ENCODE data around the gene CBLN3.
"Not testable (repeated sequence)": the region's sequence is repeated elsewhere in the genome, so short reads cannot be mapped to it uniquely, and the experiment has no call there.

Gene CBLN3

GRCh38 chr14:24458736-24459135 is 29.3 kb upstream of the CBLN3 start:
- H3K4me3 ChIP-seq (ENCODE audit: low read depth, low read length) = no peak overlapping the region
- no peak overlapping the region for H2AFZ ChIP-seq (ENCODE audit: low read length, unreplicated experiment)
- H3K36me3 ChIP-seq (ENCODE audit: insufficient read depth, low read length) = no peaks in the 10 kb centered on the region
- no peaks in the 10 kb centered on the region for H3K27me3 ChIP-seq (ENCODE audit: insufficient read depth, low read length)
- H3K4me1 ChIP-seq (ENCODE audit: control insufficient read depth, insufficient read depth, low read length, unreplicated experiment) = no peaks in the 10 kb centered on the region
- no peak overlapping the region for H3K27ac ChIP-seq (ENCODE audit: low read depth, low read length)
- no peaks in the 10 kb centered on the region for H3K79me2 ChIP-seq (ENCODE audit: control insufficient read depth, insufficient read depth, low read length, unreplicated experiment)

- Histone ChIP-seq H3K27ac (ENCODE audit: low read depth, low read length) (no peak overlapping the region), H3K36me3 (ENCODE audit: insufficient read depth, low read length) (no peaks in the 10 kb centered on the region), H3K4me1 (ENCODE audit: control insufficient read depth, insufficient read depth, low read length, unreplicated experiment) (no peaks in the 10 kb centered on the region), H2AFZ (ENCODE audit: low read length, unreplicated experiment) (no peak overlapping the region), H3K79me2 (ENCODE audit: control insufficient read depth, insufficient read depth, low read length, unreplicated experiment) (no peaks in the 10 kb centered on the region), H3K4me3 (ENCODE audit: low read depth, low read length) (no peak overlapping the region), H3K27me3 (ENCODE audit: insufficient read depth, low read length) (no peaks in the 10 kb centered on the region)
These were observed 27.5 kb upstream of the CBLN3 start for GRCh38 chr14:24456980-24457379.

- not testable (repeated sequence) for H3K27me3 ChIP-seq (ENCODE audit: insufficient read depth, low read length); H3K4me1 ChIP-seq (ENCODE audit: control insufficient read depth, insufficient read depth, low read length, unreplicated experiment); H3K4me3 ChIP-seq (ENCODE audit: low read depth, low read length); H3K27ac ChIP-seq (ENCODE audit: low read depth, low read length); H2AFZ ChIP-seq (ENCODE audit: low read length, unreplicated experiment); H3K79me2 ChIP-seq (ENCODE audit: control insufficient read depth, insufficient read depth, low read length, unreplicated experiment); H3K36me3 ChIP-seq (ENCODE audit: insufficient read depth, low read length)
These were observed 21.4 kb upstream of the CBLN3 start for GRCh38 chr14:24450828-24451227.

- Histone ChIP-seq H3K36me3 (ENCODE audit: insufficient read depth, low read length) (peaks cover 13% of the 10 kb centered on the region), H2AFZ (ENCODE audit: low read length, unreplicated experiment) (peak overlapping the region; percentile 93), H3K27ac (ENCODE audit: low read depth, low read length) (peak overlapping the region; percentile 99), H3K4me1 (ENCODE audit: control insufficient read depth, insufficient read depth, low read length, unreplicated experiment) (peaks cover 16% of the 10 kb centered on the region), H3K4me3 (ENCODE audit: low read depth, low read length) (peak overlapping the region; percentile 88), H3K27me3 (ENCODE audit: insufficient read depth, low read length) (no peaks in the 10 kb centered on the region), H3K79me2 (ENCODE audit: control insufficient read depth, insufficient read depth, low read length, unreplicated experiment) (peaks cover 14% of the 10 kb centered on the region)
These were observed 13.7 kb upstream of the CBLN3 start for GRCh38 chr14:24443053-24443665.

- peak within 1 kb of the TSS; percentile 88 for H3K4me3 ChIP-seq (ENCODE audit: low read depth, low read length)
- peaks cover 14% of the 10 kb centered on the region for H3K79me2 ChIP-seq (ENCODE audit: control insufficient read depth, insufficient read depth, low read length, unreplicated experiment)
- peak within 1 kb of the TSS; percentile 99 for H3K27ac ChIP-seq (ENCODE audit: low read depth, low read length)
- peaks cover 18% of the 10 kb centered on the region for H3K36me3 ChIP-seq (ENCODE audit: insufficient read depth, low read length)
- H3K27me3 ChIP-seq (ENCODE audit: insufficient read depth, low read length) = no peaks in the 10 kb centered on the region
- peaks cover 16% of the 10 kb centered on the region for H3K4me1 ChIP-seq (ENCODE audit: control insufficient read depth, insufficient read depth, low read length, unreplicated experiment)
- peak within 1 kb of the TSS; percentile 93 for H2AFZ ChIP-seq (ENCODE audit: low read length, unreplicated experiment)
These were observed 13.0 kb upstream of the CBLN3 start, which contains the start of gene SDR39U1 for GRCh38 chr14:24442240-24443052. Gene SDR39U1, minus strand, starts transcription at chr14:24442776. Its CDS starts 7 bp downstream, at chr14:24442769.

- H3K27ac ChIP-seq (ENCODE audit: low read depth, low read length) = peak overlapping the region; percentile 99
- peak overlapping the region; percentile 88 for H3K4me3 ChIP-seq (ENCODE audit: low read depth, low read length)
- no peaks in the 10 kb centered on the region for H3K27me3 ChIP-seq (ENCODE audit: insufficient read depth, low read length)
- peaks cover 18% of the 10 kb centered on the region for H3K36me3 ChIP-seq (ENCODE audit: insufficient read depth, low read length)
- H3K79me2 ChIP-seq (ENCODE audit: control insufficient read depth, insufficient read depth, low read length, unreplicated experiment) = peaks cover 14% of the 10 kb centered on the region
- H2AFZ ChIP-seq (ENCODE audit: low read length, unreplicated experiment) = no peak overlapping the region
- peaks cover 16% of the 10 kb centered on the region for H3K4me1 ChIP-seq (ENCODE audit: control insufficient read depth, insufficient read depth, low read length, unreplicated experiment)
These were observed 12.4 kb upstream of the CBLN3 start for GRCh38 chr14:24441904-24442239.

- no peak overlapping the region for H2AFZ ChIP-seq (ENCODE audit: low read length, unreplicated experiment)
- H3K36me3 ChIP-seq (ENCODE audit: insufficient read depth, low read length) = peaks cover 18% of the 10 kb centered on the region
- peak overlapping the region; percentile 99 for H3K27ac ChIP-seq (ENCODE audit: low read depth, low read length)
- no peaks in the 10 kb centered on the region for H3K27me3 ChIP-seq (ENCODE audit: insufficient read depth, low read length)
- peaks cover 14% of the 10 kb centered on the region for H3K79me2 ChIP-seq (ENCODE audit: control insufficient read depth, insufficient read depth, low read length, unreplicated experiment)
- peaks cover 18% of the 10 kb centered on the region for H3K4me1 ChIP-seq (ENCODE audit: control insufficient read depth, insufficient read depth, low read length, unreplicated experiment)
- H3K4me3 ChIP-seq (ENCODE audit: low read depth, low read length) = peak overlapping the region; percentile 88
These were observed 12.0 kb upstream of the CBLN3 start for GRCh38 chr14:24441485-24441884.

GRCh38 chr14:24440606-24441399 is 11.3 kb upstream of the CBLN3 start:
- Histone ChIP-seq H3K79me2 (ENCODE audit: control insufficient read depth, insufficient read depth, low read length, unreplicated experiment) (peaks cover 14% of the 10 kb centered on the region), H3K4me1 (ENCODE audit: control insufficient read depth, insufficient read depth, low read length, unreplicated experiment) (peaks cover 19% of the 10 kb centered on the region), H2AFZ (ENCODE audit: low read length, unreplicated experiment) (no peak overlapping the region), H3K27me3 (ENCODE audit: insufficient read depth, low read length) (no peaks in the 10 kb centered on the region), H3K36me3 (ENCODE audit: insufficient read depth, low read length) (peaks cover 18% of the 10 kb centered on the region), H3K4me3 (ENCODE audit: low read depth, low read length) (peak overlapping the region; percentile 88), H3K27ac (ENCODE audit: low read depth, low read length) (no peak overlapping the region)

GRCh38 chr14:24439830-24440605 is 10.6 kb upstream of the CBLN3 start:
- Histone ChIP-seq H3K4me3 (ENCODE audit: low read depth, low read length) (no peak overlapping the region), H3K4me1 (ENCODE audit: control insufficient read depth, insufficient read depth, low read length, unreplicated experiment) (peaks cover 19% of the 10 kb centered on the region), H3K27ac (ENCODE audit: low read depth, low read length) (no peak overlapping the region), H3K27me3 (ENCODE audit: insufficient read depth, low read length) (no peaks in the 10 kb centered on the region), H2AFZ (ENCODE audit: low read length, unreplicated experiment) (no peak overlapping the region), H3K79me2 (ENCODE audit: control insufficient read depth, insufficient read depth, low read length, unreplicated experiment) (peaks cover 14% of the 10 kb centered on the region), H3K36me3 (ENCODE audit: insufficient read depth, low read length) (peaks cover 18% of the 10 kb centered on the region)

- Histone ChIP-seq H3K4me3 (ENCODE audit: low read depth, low read length) (no peak overlapping the region), H3K79me2 (ENCODE audit: control insufficient read depth, insufficient read depth, low read length, unreplicated experiment) (peaks cover 14% of the 10 kb centered on the region), H3K4me1 (ENCODE audit: control insufficient read depth, insufficient read depth, low read length, unreplicated experiment) (peaks cover 19% of the 10 kb centered on the region), H3K36me3 (ENCODE audit: insufficient read depth, low read length) (peaks cover 18% of the 10 kb centered on the region), H2AFZ (ENCODE audit: low read length, unreplicated experiment) (no peak overlapping the region), H3K27ac (ENCODE audit: low read depth, low read length) (no peak overlapping the region), H3K27me3 (ENCODE audit: insufficient read depth, low read length) (no peaks in the 10 kb centered on the region)
These were observed 9.8 kb upstream of the CBLN3 start for GRCh38 chr14:24439257-24439656.
